ELF-1 (cell line): ENCODE measurements around the gene RPS27.
"Not testable (repeated sequence)": the region's sequence is repeated elsewhere in the genome, so short reads cannot be mapped to it uniquely, and the experiment has no call there.

Experiments used
- DNase-seq: peaks from one replicate; pipeline ENCODE4 v3.0.0-alpha.2; 2016; ENCODE audit warnings: low read depth, low spot score

The RPS27 gene

GRCh38 chr1:153985941-153986761, 4.4 kb upstream of the RPS27 start, which contains the start of gene RAB13:
Gene RAB13 (minus strand): TSS chr1:153986339. CDS start chr1:153986236, 103 bp downstream.
- DNase-seq: peak; percentile 62

- no peak for DNase-seq
Observed at GRCh38 chr1:153987621-153988020, 2.9 kb upstream of the RPS27 start.

- DNase-seq: no peak
Observed at GRCh38 chr1:153991151-153991630, 629 bp downstream of the RPS27 start.

- DNase-seq: no peak
Observed at GRCh38 chr1:153991806-153992205, 1.2 kb downstream of the RPS27 start.

- no peak for DNase-seq
Observed at GRCh38 chr1:153995202-153995601, 4.6 kb downstream of the RPS27 start.

GRCh38 chr1:153995640-153996039, 5.1 kb downstream of the RPS27 start:
- DNase-seq: no peak

GRCh38 chr1:153996882-153997281, 6.3 kb downstream of the RPS27 start:
- DNase-seq: not testable (repeated sequence)

- no peak for DNase-seq
Observed at GRCh38 chr1:154000420-154000819, 9.9 kb downstream of the RPS27 start.

GRCh38 chr1:154006136-154006535, 15.6 kb downstream of the RPS27 start:
- no peak for DNase-seq

- no peak for DNase-seq
Observed at GRCh38 chr1:154012129-154012528, 21.6 kb downstream of the RPS27 start.

- not testable (repeated sequence) for DNase-seq
Observed at GRCh38 chr1:154012543-154012942, 22.0 kb downstream of the RPS27 start.

GRCh38 chr1:154014154-154014907, 23.8 kb downstream of the RPS27 start:
- DNase-seq: no peak

GRCh38 chr1:154019269-154019668, 28.7 kb downstream of the RPS27 start:
- DNase-seq: no peak

- no peak for DNase-seq
Observed at GRCh38 chr1:154019940-154020339, 29.4 kb downstream of the RPS27 start.

- DNase-seq: not testable (repeated sequence)
Observed at GRCh38 chr1:154033697-154034096, 43.1 kb downstream of the RPS27 start.
